Testis (tissue), 3 donors: ENCODE data around the gene FAM83C. TPM values are rescaled to one million over a fixed set of nuclear protein-coding genes. Genes with fewer than 3 reads are reported as not detected.
"Not testable (repeated sequence)": the region's sequence is repeated elsewhere in the genome, so short reads cannot be mapped to it uniquely, and the experiment has no call there.

Source experiments
- DNase-seq: peaks from one replicate; pipeline ENCODE4 v3.0.0-alpha.2; 2019
- H3K27ac ChIP-seq, 2 donors: fragments of 200-600 bp; sonication (generic); one replicate each; pipeline ENCODE4 v1.5.1; 2019
- H3K27me3 ChIP-seq: fragments of 200-600 bp; sonication (generic); one replicate; pipeline ENCODE4 v1.5.1; 2019
- H3K36me3 ChIP-seq: fragments of 200-600 bp; sonication (generic); one replicate; pipeline ENCODE4 v1.5.1; 2017; ENCODE audit warnings: low read depth; ENCODE audit errors: missing control alignments
- H3K4me1 ChIP-seq: fragments of 200-600 bp; sonication (generic); one replicate; pipeline ENCODE4 v1.5.1; 2019
- H3K4me3 ChIP-seq, 2 donors: fragments of 200-600 bp; sonication (generic); one replicate each; pipeline ENCODE4 v1.5.1; 2017 to 2019
- H3K9me3 ChIP-seq: fragments of 200-600 bp; sonication (generic); one replicate; pipeline ENCODE4 v1.5.1; 2017
- POLR2A ChIP-seq: fragments of 450-650 bp; IDR thresholded peaks from one replicate; pipeline ENCODE4 v1.6.1; 2017; ENCODE audit warnings: antibody characterized with exemption, mild to moderate bottlenecking, moderate library complexity
- WGBS, 2 donors: methylation state at CpG; one replicate each; pipeline ENCODE4 v1.1.5; 2018; 5-methylcytosine and 5-hydroxymethylcytosine counted together
- intact Hi-C: fragments of 100-400 bp; cut with DNase I; formaldehyde crosslinking; loops from one replicate; pipeline ENCODE4 v1.15.1; 2023; ENCODE audit warnings: low total_unique reads
- polyA plus RNA-seq: library from polyadenylated mRNA; stranded (reverse); fragments of 350-450 nt; fragmentation: Illumina TruSeq; extraction: RNeasy Lipid Tissue Mini Kit (QIAGEN cat#74804); gene quantifications from one replicate; pipeline ENCODE4 v1.2.3, GENCODE V29; 2014; ENCODE audit warnings: low read depth, low replicate concordance; ENCODE audit not compliant: insufficient read depth
- total RNA-seq, 2 donors: library from RNA; depleted of rRNA; stranded (reverse); fragments of >200 nt; gene quantifications; one replicate each; pipeline ENCODE4 v1.2.3, GENCODE V29; 2016
- TF ChIP-seq, protein P1 (sequence below), 3 experiments: fragments of 450-650 bp in 2 of 3; fragments of 200-600 bp in 1 of 3; sonication (generic) in 1 of 3; IDR thresholded peaks; one replicate each; pipeline ENCODE4 v1.5.1; 2016 to 2019; ENCODE audit warnings: antibody characterized with exemption in 3 of 3, mild to moderate bottlenecking in 2 of 3, moderate library complexity in 1 of 3

Gene FAM83C
- total and polyA plus RNA-seq, 3 donors from 2014 or later = 0.39 to 0.96 (median 0.43) TPM

DNA sequence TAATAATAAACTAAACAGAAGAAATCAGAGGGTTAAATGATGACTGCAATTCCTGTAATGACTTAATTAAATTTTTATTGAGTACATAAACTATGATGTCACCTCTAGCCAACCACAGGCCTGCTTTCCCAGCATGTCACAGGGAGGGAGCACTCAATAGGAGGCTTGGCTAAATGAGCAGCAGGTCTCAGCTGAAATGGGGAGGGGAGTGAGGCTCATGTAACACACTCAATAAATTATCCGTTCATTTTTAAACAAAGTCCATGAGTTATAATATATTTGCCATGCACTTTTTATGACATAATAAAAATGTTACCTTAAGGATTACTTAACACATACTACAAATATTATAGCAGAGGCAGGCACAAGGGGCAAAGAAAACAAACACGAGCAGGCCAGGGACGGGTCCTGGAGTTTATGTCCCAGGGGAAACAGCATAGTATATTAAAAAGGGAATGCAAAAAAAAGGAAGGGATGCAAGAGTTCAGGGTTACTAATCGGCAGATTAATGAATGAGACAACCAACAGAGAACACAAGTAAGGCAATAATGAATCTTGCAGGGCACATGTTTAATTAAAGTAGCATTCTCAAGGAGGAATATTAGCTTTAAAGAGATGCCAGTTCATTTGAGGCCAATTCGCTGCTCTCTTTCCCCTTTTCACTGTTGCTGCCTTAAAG lies 27.1 kb upstream of the FAM83C start:
- H3K27ac ChIP-seq = no peak overlapping the region
- no peaks in the 10 kb centered on the region for H3K4me1 ChIP-seq
- intact Hi-C loops = no loop called here
- DNase-seq = no peak
- H3K4me3 ChIP-seq = no peak overlapping the region
- TF ChIP-seq POLR2A = no peak
- TF ChIP-seq, protein P1, sequence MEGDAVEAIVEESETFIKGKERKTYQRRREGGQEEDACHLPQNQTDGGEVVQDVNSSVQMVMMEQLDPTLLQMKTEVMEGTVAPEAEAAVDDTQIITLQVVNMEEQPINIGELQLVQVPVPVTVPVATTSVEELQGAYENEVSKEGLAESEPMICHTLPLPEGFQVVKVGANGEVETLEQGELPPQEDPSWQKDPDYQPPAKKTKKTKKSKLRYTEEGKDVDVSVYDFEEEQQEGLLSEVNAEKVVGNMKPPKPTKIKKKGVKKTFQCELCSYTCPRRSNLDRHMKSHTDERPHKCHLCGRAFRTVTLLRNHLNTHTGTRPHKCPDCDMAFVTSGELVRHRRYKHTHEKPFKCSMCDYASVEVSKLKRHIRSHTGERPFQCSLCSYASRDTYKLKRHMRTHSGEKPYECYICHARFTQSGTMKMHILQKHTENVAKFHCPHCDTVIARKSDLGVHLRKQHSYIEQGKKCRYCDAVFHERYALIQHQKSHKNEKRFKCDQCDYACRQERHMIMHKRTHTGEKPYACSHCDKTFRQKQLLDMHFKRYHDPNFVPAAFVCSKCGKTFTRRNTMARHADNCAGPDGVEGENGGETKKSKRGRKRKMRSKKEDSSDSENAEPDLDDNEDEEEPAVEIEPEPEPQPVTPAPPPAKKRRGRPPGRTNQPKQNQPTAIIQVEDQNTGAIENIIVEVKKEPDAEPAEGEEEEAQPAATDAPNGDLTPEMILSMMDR (IDR thresholded peaks at IDR 0.05) = no peak
- 67 to 74% methylated on average over 5 of the region's 5 CpGs for WGBS, 2 donors
- H3K27me3 ChIP-seq = no peaks in the 10 kb centered on the region
- no peaks in the 10 kb centered on the region for H3K36me3 ChIP-seq
- H3K9me3 ChIP-seq = no peaks in the 10 kb centered on the region

DNA sequence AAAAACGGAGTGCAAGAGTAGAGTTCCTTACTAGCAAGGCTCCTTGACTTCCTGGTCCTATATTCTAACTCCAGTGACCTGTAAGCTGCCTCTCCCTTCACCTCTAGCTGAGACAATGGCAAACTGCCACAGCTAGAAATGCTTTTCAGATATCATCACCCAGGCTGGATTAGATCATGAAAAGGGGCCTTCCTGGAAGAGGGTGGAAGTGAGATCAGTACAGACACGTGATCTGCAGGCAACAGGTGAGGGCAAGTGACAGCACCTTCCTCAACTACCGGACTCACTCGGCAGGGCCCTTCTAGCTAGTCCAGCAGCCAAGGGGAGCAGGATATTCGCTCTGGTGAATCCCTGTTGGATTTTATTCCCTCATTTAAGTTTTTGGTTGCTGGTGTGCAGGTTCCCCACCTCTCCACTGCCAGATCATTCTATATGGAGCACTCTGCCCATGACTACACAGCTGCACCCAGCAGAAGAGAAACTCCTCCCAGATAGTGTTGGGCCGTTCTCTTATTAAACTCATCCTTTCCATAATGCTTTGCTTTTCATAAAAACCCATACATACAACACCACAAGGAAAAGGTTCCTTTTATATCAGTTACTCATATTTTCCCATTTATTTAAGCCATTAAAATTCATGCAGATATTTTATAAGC lies 26.4 kb upstream of the FAM83C start:
- H3K27ac ChIP-seq = no peak overlapping the region
- H3K9me3 ChIP-seq = no peaks in the 10 kb centered on the region
- 81 to 86% methylated on average over 6 of the region's 6 CpGs for WGBS, 2 donors
- intact Hi-C loops = no loop called here
- no peaks in the 10 kb centered on the region for H3K4me1 ChIP-seq
- H3K36me3 ChIP-seq = no peaks in the 10 kb centered on the region
- TF ChIP-seq, protein P1 (IDR thresholded peaks at IDR 0.05) = no peak
- no peak for TF ChIP-seq POLR2A
- DNase-seq = no peak
- H3K4me3 ChIP-seq = no peak overlapping the region
- H3K27me3 ChIP-seq = no peaks in the 10 kb centered on the region

DNA sequence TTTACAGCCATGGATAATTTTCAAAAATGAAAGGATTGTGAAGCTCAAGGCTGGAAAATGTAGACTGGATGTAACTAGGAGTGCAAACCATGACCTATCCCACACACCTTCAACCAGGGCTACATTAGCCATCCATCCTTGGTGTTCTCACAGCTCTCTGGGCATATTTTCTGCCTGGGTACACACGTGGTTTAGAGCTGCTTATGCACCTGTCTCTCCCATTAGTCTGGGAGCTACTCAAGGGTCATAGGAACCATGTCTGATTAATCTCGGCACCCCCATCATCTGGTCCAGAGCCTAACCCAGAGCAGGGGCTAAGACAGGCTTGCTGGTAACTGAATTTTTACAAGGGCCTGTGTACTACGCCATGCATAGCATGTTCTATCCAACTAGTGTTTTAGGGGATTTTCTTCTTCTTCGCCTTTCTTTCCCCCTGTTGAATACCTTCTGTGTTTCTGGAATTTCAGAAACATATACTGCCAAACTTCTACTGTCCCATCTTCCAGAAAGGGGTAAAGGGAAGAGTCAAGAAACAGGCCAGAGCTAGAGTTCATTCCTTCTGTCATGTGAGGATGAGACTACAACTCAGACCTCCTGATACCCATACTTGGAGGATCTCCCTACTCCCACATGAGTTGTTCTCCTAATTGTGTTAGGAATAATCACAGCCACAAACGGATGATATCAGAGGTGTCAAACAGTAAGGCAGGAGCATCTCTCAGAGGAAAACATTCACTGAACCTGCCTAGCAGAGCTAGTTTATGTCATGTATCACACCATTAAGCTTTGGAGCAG lies 25.4 kb upstream of the FAM83C start:
- Histone ChIP-seq H3K27ac (no peak overlapping the region), H3K9me3 (no peaks in the 10 kb centered on the region), H3K4me3 (no peak overlapping the region), H3K4me1 (no peaks in the 10 kb centered on the region), H3K36me3 (no peaks in the 10 kb centered on the region), H3K27me3 (no peaks in the 10 kb centered on the region)
- intact Hi-C loops = no loop called here
- WGBS, 2 donors = 88 to 89% methylated on average over 5 of the region's 5 CpGs
- no peak for TF ChIP-seq POLR2A
- TF ChIP-seq, protein P1 (IDR thresholded peaks at IDR 0.05) = no peak
- no peak for DNase-seq

DNA sequence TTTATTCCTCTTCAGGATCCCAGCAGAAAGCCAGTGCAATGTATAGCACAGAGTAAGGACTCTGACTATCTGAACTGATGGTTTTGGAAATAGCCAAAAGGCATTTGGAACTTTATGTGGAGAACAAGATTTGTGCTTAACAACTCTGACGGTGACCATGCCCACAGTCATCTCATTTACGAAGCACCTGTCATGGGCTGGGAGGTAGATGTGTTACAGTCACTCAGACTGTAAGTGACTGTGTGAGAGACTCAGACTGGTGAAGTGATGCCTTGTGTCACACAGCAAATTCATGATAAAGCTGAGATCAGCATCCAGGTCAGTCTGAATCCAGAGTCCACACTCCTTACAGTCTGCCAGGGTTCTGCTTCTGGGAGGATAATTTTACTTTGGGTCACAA lies 23.9 kb upstream of the FAM83C start:
- DNase-seq = no peak
- 55 to 100% methylated on average over 2 of the region's 2 CpGs for WGBS, 2 donors
- H3K4me3 ChIP-seq = no peak overlapping the region
- H3K4me1 ChIP-seq = no peaks in the 10 kb centered on the region
- intact Hi-C loops = no loop called here
- no peaks in the 10 kb centered on the region for H3K27me3 ChIP-seq
- no peak overlapping the region for H3K27ac ChIP-seq
- no peak for TF ChIP-seq POLR2A
- TF ChIP-seq, protein P1 (IDR thresholded peaks at IDR 0.05) = no peak
- H3K36me3 ChIP-seq = no peaks in the 10 kb centered on the region
- H3K9me3 ChIP-seq = no peaks in the 10 kb centered on the region

DNA sequence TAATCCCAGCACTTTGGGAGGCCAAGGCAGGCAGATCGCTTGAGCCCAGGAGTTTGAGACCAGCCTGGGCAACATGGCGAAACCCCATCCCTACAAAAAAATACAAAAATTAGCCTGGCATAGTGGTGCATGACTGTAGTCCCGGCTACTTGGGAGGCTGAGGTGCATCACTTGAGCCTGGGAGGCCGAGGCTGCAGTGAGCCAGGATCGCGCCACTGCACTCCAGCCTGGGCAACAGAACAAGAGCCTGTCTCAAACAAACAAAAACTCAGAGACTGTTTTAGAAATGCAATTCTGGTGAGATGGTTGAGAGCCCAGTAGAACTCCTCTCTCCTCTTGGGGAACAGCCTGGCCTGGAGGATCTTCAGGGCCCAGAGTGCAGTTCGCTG lies 23.4 kb upstream of the FAM83C start:
- H3K27me3 ChIP-seq, H3K9me3 ChIP-seq, H3K4me1 ChIP-seq, H3K27ac ChIP-seq, H3K4me3 ChIP-seq, DNase-seq, H3K36me3 ChIP-seq, intact Hi-C loops: not testable (repeated sequence)
- WGBS, 2 donors = 93 to 95% methylated on average over 5 to 7 of the region's 7 CpGs
